Fibroblast of lung (primary cell): ENCODE results near the gene KRT40. TPM values are rescaled to one million over a fixed set of nuclear protein-coding genes. Genes with fewer than 3 reads are reported as not detected.
A peak's percentile ranks its signal among the peaks of the same experiment; 100 is the strongest.

ENCODE experiments used
- DNase-seq, 2 donors: peaks; one replicate each; pipeline versions ENCODE4 v3.0.0 to v3.0.0-alpha.2; 2010; ENCODE audit warnings: low read depth in 2 of 2
- H2AFZ ChIP-seq: 2 replicates; pipeline ENCODE4 v1.5.1; 2012; ENCODE audit warnings: low read length, control low read depth, inconsistent platforms
- H3K27ac ChIP-seq: 2 replicates; pipeline ENCODE4 v1.5.1; 2011; ENCODE audit warnings: low read length, control low read depth; ENCODE audit not compliant: insufficient read depth
- H3K27me3 ChIP-seq: 2 replicates; pipeline ENCODE4 v1.5.1; 2011; ENCODE audit warnings: mild to moderate bottlenecking, low read length; ENCODE audit not compliant: control insufficient read depth, insufficient read depth
- H3K36me3 ChIP-seq: 2 replicates; pipeline ENCODE4 v1.5.1; 2011; ENCODE audit warnings: low read length; ENCODE audit not compliant: control insufficient read depth, insufficient read depth
- H3K4me1 ChIP-seq: 2 replicates; pipeline ENCODE4 v1.5.1; 2011; ENCODE audit warnings: low read length; ENCODE audit not compliant: control insufficient read depth, insufficient read depth; ENCODE audit errors: extremely low read depth
- H3K4me2 ChIP-seq: 2 replicates; pipeline ENCODE4 v1.5.1; 2011; ENCODE audit warnings: low read length, control low read depth; ENCODE audit not compliant: insufficient read depth; ENCODE audit errors: extremely low read depth
- H3K4me3 ChIP-seq, 4 experiments: fragments of 200-600 bp in 1 of 4; sonication (generic) in 1 of 4; replicated peaks in 1 of 4; 2 replicates each; pipeline ENCODE4 v1.5.1; 2011 to 2016; ENCODE audit warnings: low read length in 4 of 4, low read depth in 3 of 4, mild to moderate bottlenecking in 3 of 4, control low read depth in 2 of 4, inconsistent platforms in 1 of 4, mixed read lengths in 1 of 4; ENCODE audit not compliant: insufficient read depth in 1 of 4; ENCODE audit errors: control extremely low read depth in 1 of 4
- H3K79me2 ChIP-seq: 2 replicates; pipeline ENCODE4 v1.5.1; 2012; ENCODE audit warnings: mild to moderate bottlenecking, low read length, inconsistent platforms; ENCODE audit not compliant: control insufficient read depth, insufficient read depth
- H3K9ac ChIP-seq: 2 replicates; pipeline ENCODE4 v1.5.1; 2011; ENCODE audit warnings: mild to moderate bottlenecking, low read length, control low read depth; ENCODE audit not compliant: insufficient read depth
- H3K9me3 ChIP-seq: 2 replicates; pipeline ENCODE4 v1.5.1; 2012; ENCODE audit warnings: low read depth, low read length; ENCODE audit not compliant: control insufficient read depth, insufficient read depth
- H4K20me1 ChIP-seq: 2 replicates; pipeline ENCODE4 v1.5.1; 2011; ENCODE audit warnings: low read length; ENCODE audit not compliant: control insufficient read depth, insufficient read depth; ENCODE audit errors: extremely low read depth
- CTCF ChIP-seq, 2 donors: IDR thresholded peaks in 1 of 2; conservative IDR thresholded peaks in 1 of 2; 1 replicate in 1 of 2; 2 replicates in 1 of 2; pipeline ENCODE4 v1.5.1; 2011 to 2012; ENCODE audit warnings: low read length in 2 of 2, control low read depth in 1 of 2, inconsistent platforms in 1 of 2, low read depth in 1 of 2, mild to moderate bottlenecking in 1 of 2
- EZH2 ChIP-seq: IDR thresholded peaks from 2 replicates; pipeline ENCODE4 v1.5.1; 2012; ENCODE audit warnings: low read length, control low read depth, mild to moderate bottlenecking; ENCODE audit errors: missing control alignments
- polyA plus RNA-seq, 2 donors: library from polyadenylated mRNA; depleted of rRNA in 1 of 2; stranded (reverse) in 1 of 2; unstranded in 1 of 2; fragments of >200 nt; gene quantifications; 2 replicates each; pipeline ENCODE4 v1.2.1, GENCODE V29; 2011 to 2012; ENCODE audit warnings: missing spikeins in 1 of 2
- total RNA-seq: library from RNA; depleted of rRNA; stranded (reverse); fragments of >200 nt; gene quantifications from 2 replicates; pipeline ENCODE4 v1.2.1, GENCODE V29; 2014

KRT40 gene
- total and polyA plus RNA-seq, 2 donors (not counting 1 experiment from before 2014, with no cell fraction given): 0.05 TPM; not detected in 1

DNA sequence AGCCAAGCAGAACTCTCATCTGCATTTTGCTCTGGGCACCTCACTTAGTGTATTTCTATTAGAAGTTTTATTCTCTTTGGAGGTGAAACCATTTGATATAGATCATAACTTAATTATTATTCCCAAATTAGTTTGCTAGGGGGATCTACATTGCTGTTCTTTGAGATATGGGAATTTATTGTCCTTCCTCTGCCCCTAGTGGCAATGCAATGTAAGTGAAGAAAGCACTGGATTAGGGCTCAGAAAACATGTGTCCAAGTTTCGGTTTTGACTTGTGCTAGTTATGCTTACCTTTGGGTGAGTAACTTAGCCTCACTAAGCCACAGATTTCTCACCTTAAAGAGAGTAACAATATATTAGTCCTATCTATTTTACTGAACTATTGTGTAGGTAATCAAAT, 20.3 kb downstream of the KRT40 start:
- DNase-seq: peak in 1 of 2 donors; percentile 36
- Histone ChIP-seq H3K36me3 (no peaks in the 10 kb centered on the region), H2AFZ (no peak overlapping the region), H3K9me3 (no peaks in the 10 kb centered on the region), H3K27ac (no peak overlapping the region), H3K4me1 (peaks cover 5% of the 10 kb centered on the region), H4K20me1 (no peaks in the 10 kb centered on the region), H3K4me2 (no peak overlapping the region), H3K9ac (no peak overlapping the region), H3K79me2 (no peaks in the 10 kb centered on the region), H3K27me3 (no peaks in the 10 kb centered on the region), H3K4me3 (no peak overlapping the region)
- no peak for TF ChIP-seq EZH2
- peak; percentile 55 to 80 for TF ChIP-seq CTCF (conservative IDR thresholded peaks at IDR 0.05 in 1 of 2, IDR thresholded peaks at IDR 0.05 in 1 of 2; ENCODE audit: low read depth in 1 of 2, low read length in 2 of 2)

GRCh38 chr17:40962059-40962561, 22.0 kb downstream of the KRT40 start:
- Histone ChIP-seq H3K36me3 (no peaks in the 10 kb centered on the region), H3K4me1 (peaks cover 9% of the 10 kb centered on the region), H3K9ac (no peak overlapping the region), H2AFZ (no peak overlapping the region), H4K20me1 (no peaks in the 10 kb centered on the region), H3K79me2 (no peaks in the 10 kb centered on the region), H3K27me3 (no peaks in the 10 kb centered on the region), H3K4me2 (no peak overlapping the region), H3K4me3 (no peak overlapping the region), H3K27ac (no peak overlapping the region), H3K9me3 (no peaks in the 10 kb centered on the region)
- TF ChIP-seq EZH2: no peak
- no peak for DNase-seq

DNA sequence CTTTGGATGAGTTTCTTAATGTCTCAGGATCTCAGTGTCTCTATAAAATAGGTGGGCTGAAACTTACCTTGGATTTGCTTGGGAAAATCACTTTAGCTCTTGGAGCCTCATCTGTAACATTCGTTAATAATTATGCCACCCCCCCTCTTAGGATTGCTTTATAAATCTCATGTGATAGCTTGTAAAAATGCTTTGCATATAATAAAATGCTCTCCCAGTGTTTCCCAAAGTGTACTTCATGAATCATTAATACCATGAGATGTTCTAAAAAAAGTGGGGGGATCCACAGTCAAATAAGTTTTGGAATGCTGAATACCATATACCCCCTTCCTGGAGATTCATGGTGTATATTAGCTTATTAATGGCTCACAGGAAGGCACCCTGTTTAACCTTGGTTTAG, 22.5 kb downstream of the KRT40 start:
- H3K27me3 ChIP-seq: no peaks in the 10 kb centered on the region
- H3K79me2 ChIP-seq: no peaks in the 10 kb centered on the region
- no peak overlapping the region for H3K4me2 ChIP-seq
- no peaks in the 10 kb centered on the region for H3K9me3 ChIP-seq
- H4K20me1 ChIP-seq: no peaks in the 10 kb centered on the region
- TF ChIP-seq CTCF (conservative IDR thresholded peaks at IDR 0.05 in 1 of 2, IDR thresholded peaks at IDR 0.05 in 1 of 2; ENCODE audit: low read depth in 1 of 2, low read length in 2 of 2) (no peak), EZH2 (no peak)
- no peak for DNase-seq
- no peaks in the 10 kb centered on the region for H3K36me3 ChIP-seq
- H3K9ac ChIP-seq: no peak overlapping the region
- peaks cover 10% of the 10 kb centered on the region for H3K4me1 ChIP-seq
- no peak overlapping the region for H3K4me3 ChIP-seq
- no peak overlapping the region for H3K27ac ChIP-seq
- no peak overlapping the region for H2AFZ ChIP-seq
